GM06990 (cell line): ENCODE data around the gene SLC39A13.

Source experiments
- DNase-seq: peaks from one replicate; pipeline ENCODE4 v3.0.0-alpha.2; 2011; ENCODE audit not compliant: insufficient read length; ENCODE audit errors: extremely low read depth
- H3K27me3 ChIP-seq: replicated peaks from 2 replicates; pipeline ENCODE4 v1.6.0; 2011; ENCODE audit warnings: low read length; ENCODE audit not compliant: control insufficient read depth, insufficient read depth
- H3K36me3 ChIP-seq: 2 replicates; pipeline ENCODE4 v1.5.1; 2011; ENCODE audit warnings: low read length; ENCODE audit not compliant: control insufficient read depth, insufficient read depth
- H3K4me3 ChIP-seq: replicated peaks from 2 replicates; pipeline ENCODE4 v1.5.1; 2011; ENCODE audit warnings: low read depth, mild to moderate bottlenecking, control low read depth, low read length
- CTCF ChIP-seq: IDR thresholded peaks from 2 replicates; pipeline ENCODE4 v1.5.1; 2011; ENCODE audit warnings: low read length, control low read depth, mild to moderate bottlenecking, inconsistent platforms; ENCODE audit not compliant: insufficient read depth, poor library complexity, severe bottlenecking

Gene SLC39A13

GRCh38 chr11:47437218-47437745 is 28.9 kb downstream of the SLC39A13 start:
- H3K27me3 ChIP-seq: no peaks in the 10 kb centered on the region
- DNase-seq: no peak
- H3K36me3 ChIP-seq: no peaks in the 10 kb centered on the region
- no peak for TF ChIP-seq CTCF
- H3K4me3 ChIP-seq: no peak overlapping the region

DNA sequence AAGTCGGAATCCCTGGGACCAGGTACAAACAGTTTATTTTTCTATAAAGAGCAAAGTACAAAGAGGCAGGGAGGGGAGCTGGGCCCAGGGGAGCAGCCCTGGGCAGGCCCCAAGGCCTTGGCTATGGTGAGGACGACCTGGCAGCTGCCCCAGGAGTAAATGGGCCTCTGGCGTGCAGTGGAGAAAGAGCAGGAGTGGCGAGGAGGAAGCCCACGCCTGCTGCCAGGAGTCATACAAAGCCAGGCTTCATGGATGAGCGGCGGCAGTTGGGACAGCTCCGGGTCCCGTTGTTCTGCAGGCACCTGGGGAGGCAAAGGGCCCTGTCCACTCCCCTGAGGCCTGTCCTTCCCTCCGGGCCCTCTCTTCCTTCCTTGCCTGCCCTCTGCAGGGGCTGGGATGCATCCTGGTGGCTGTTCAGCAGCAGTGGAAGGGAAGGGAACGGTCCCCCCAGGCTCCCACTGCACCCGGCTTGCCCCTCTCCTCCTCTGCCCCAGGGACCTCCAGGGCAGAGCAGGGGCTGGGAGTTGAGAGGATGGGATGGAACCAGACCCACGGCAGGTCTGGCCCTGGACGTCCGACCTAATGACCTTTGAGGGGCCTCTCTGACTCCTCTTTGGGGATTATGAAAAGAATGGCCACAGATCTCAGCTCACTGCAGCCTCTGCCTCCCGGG is 29.5 kb downstream of the SLC39A13 start:
- Histone ChIP-seq H3K4me3 (no peak overlapping the region), H3K27me3 (no peaks in the 10 kb centered on the region), H3K36me3 (no peaks in the 10 kb centered on the region)
- no peak for DNase-seq
- TF ChIP-seq CTCF: no peak

GRCh38 chr11:47438721-47439120 is 30.3 kb downstream of the SLC39A13 start:
- Histone ChIP-seq H3K4me3 (no peak overlapping the region), H3K36me3 (no peaks in the 10 kb centered on the region), H3K27me3 (no peaks in the 10 kb centered on the region)
- no peak for DNase-seq
- no peak for TF ChIP-seq CTCF

DNA sequence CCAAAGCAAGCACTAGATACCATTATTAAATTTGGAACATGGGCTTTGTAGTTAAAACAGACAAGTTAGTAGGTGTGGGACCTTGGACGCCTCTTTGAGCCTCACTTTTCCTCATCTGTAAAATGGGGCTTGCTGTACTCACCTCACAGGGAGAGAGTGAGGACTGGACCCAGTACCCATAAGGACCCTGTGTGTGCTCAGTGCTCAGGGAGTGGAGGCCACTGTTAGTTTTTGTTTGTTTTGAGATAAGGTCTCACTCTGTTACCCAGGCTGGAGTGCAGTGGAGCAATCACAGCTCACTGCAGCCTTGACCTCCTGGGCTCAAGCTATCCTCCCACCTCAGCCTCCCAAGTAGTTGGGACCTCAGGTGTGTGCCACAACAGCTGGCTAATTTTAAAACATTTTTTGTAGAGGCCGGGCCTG is 31.7 kb downstream of the SLC39A13 start:
- Histone ChIP-seq H3K36me3 (no peaks in the 10 kb centered on the region), H3K4me3 (no peak overlapping the region), H3K27me3 (no peaks in the 10 kb centered on the region)
- TF ChIP-seq CTCF: no peak
- DNase-seq: no peak

- Histone ChIP-seq H3K36me3 (no peaks in the 10 kb centered on the region), H3K27me3 (no peaks in the 10 kb centered on the region), H3K4me3 (no peak overlapping the region)
- DNase-seq: no peak
- no peak for TF ChIP-seq CTCF
These were observed 33.0 kb downstream of the SLC39A13 start for GRCh38 chr11:47441421-47441820.
